CD4-positive, alpha-beta memory T cell (primary cell): ENCODE measurements around the gene JSRP1. TPM values are rescaled to one million over a fixed set of nuclear protein-coding genes. Genes with fewer than 3 reads are reported as not detected.

Experiments
- CTCF ChIA-PET: fragments of 350-600 bp; sonication (Branson Sonifier 250); formaldehyde crosslinking; loops from one replicate; lab custom pipeline; 2021; ENCODE audit warnings: inconsistent platforms; ENCODE audit not compliant: partially characterized antibody; lab: Charles Lee
- POLR2A ChIA-PET: fragments of 350-600 bp; sonication (Branson Sonifier 250); formaldehyde crosslinking; loops from one replicate; lab custom pipeline; 2021; ENCODE audit not compliant: partially characterized antibody; lab: Charles Lee
- DNase-seq, 5 donors: peaks; one replicate each; pipeline versions ENCODE4 v3.0.0 to v3.0.0-alpha.2; 2020 to 2022; ENCODE audit warnings: mixed read lengths in 1 of 5
- H3K27ac ChIP-seq: one replicate; pipeline ENCODE4 v1.7.0; 2013; ENCODE audit warnings: low read depth, low read length
- H3K27me3 ChIP-seq: 2 replicates; pipeline ENCODE4 v1.7.0; 2013; ENCODE audit warnings: mild to moderate bottlenecking, low read length, moderate library complexity; ENCODE audit not compliant: insufficient read depth
- H3K36me3 ChIP-seq: 2 replicates; pipeline ENCODE4 v1.7.0; 2013; ENCODE audit warnings: mild to moderate bottlenecking, low read length, moderate library complexity; ENCODE audit not compliant: insufficient read depth
- H3K4me1 ChIP-seq: 2 replicates; pipeline ENCODE4 v1.7.0; 2013; ENCODE audit warnings: mild to moderate bottlenecking, low read length, moderate library complexity; ENCODE audit not compliant: insufficient read depth
- H3K4me3 ChIP-seq, 2 donors: one replicate each; pipeline ENCODE4 v1.7.0; 2013; ENCODE audit warnings: low read length in 2 of 2, mild to moderate bottlenecking in 1 of 2
- H3K9me3 ChIP-seq, 2 donors: one replicate each; pipeline ENCODE4 v1.7.0; 2013; ENCODE audit warnings: low read length in 2 of 2, control low read depth in 1 of 2; ENCODE audit not compliant: control insufficient read depth in 1 of 2
- H3K27ac Mint-ChIP-seq, 7 donors: one replicate each; pipeline ENCODE4 v1.8.0; 2020 to 2021; ENCODE audit warnings: mixed read lengths in 7 of 7, mild to moderate bottlenecking in 6 of 7, inconsistent platforms in 3 of 7, moderate library complexity in 3 of 7
- H3K27me3 Mint-ChIP-seq, 2 donors: one replicate each; pipeline ENCODE4 v1.8.0; 2020 to 2021; ENCODE audit warnings: mixed read lengths in 2 of 2
- H3K36me3 Mint-ChIP-seq, 2 donors: one replicate each; pipeline ENCODE4 v1.8.0; 2020 to 2021; ENCODE audit warnings: mixed read lengths in 2 of 2, inconsistent platforms in 1 of 2, mild to moderate bottlenecking in 1 of 2
- H3K4me1 Mint-ChIP-seq, 4 donors: one replicate each; pipeline ENCODE4 v1.8.0; 2020 to 2021; ENCODE audit warnings: mixed read lengths in 4 of 4, mild to moderate bottlenecking in 1 of 4
- H3K4me3 Mint-ChIP-seq, 8 donors: one replicate each; pipeline ENCODE4 v1.8.0; 2020 to 2021; ENCODE audit warnings: mixed read lengths in 8 of 8, mild to moderate bottlenecking in 7 of 8, moderate library complexity in 6 of 8, inconsistent platforms in 3 of 8
- H3K9me3 Mint-ChIP-seq, 8 donors: one replicate each; pipeline ENCODE4 v1.8.0; 2020 to 2021; ENCODE audit warnings: mixed read lengths in 8 of 8, mild to moderate bottlenecking in 5 of 8, inconsistent platforms in 3 of 8, moderate library complexity in 1 of 8
- intact Hi-C: fragments of 100-400 bp; cut with micrococcal nuclease; formaldehyde crosslinking; loops from one replicate; pipeline ENCODE4 v1.15.1; 2023
- polyA plus RNA-seq, 2 donors: library from polyadenylated mRNA; unstranded; fragments of 300-500 nt; fragmentation: Illumina TruSeq; gene quantifications; one replicate each; pipeline ENCODE4 v1.2.3, GENCODE V29; 2021
- total RNA-seq, 2 experiments: library from RNA; stranded (reverse); gene quantifications; one replicate each; pipeline ENCODE4 v1.2.3, GENCODE V29; 2021

The JSRP1 gene
- total and polyA plus RNA-seq, 4 experiments from 2014 or later = 1.1 to 1.7 (median 1.4) TPM

- Histone ChIP-seq H3K9me3 (no peaks in the 10 kb centered on the region), H3K4me1 (peaks cover 7% of the 10 kb centered on the region), H3K36me3 (peaks cover 20% of the 10 kb centered on the region), H3K27me3 (no peaks in the 10 kb centered on the region), H3K27ac (no peak overlapping the region), H3K4me3 (no peak overlapping the region)
- no peak for DNase-seq
- CTCF ChIA-PET = no interaction called here
- peak overlapping the region in 2 of 7 donors; percentile 55 to 81 for H3K27ac Mint-ChIP-seq
- peaks cover 7 to 40% of the 10 kb centered on the region in 2 donors for H3K36me3 Mint-ChIP-seq
- intact Hi-C loops = no loop called here
- H3K27me3 Mint-ChIP-seq = no peaks in the 10 kb centered on the region
- no peak overlapping the region for H3K4me3 Mint-ChIP-seq
- POLR2A ChIA-PET = interaction anchor here (0.6 kb wide), 1 partner anchor 194 kb away, joined by 5 read pairs; no protein-coding TSS in a partner anchor
- no peaks in the 10 kb centered on the region for H3K9me3 Mint-ChIP-seq
- peaks cover 2 to 11% (median 3%) of the 10 kb centered on the region in 4 donors for H3K4me1 Mint-ChIP-seq
Measured at GRCh38 chr19:2229103-2230032, 26.8 kb downstream of the JSRP1 start.

- H3K9me3 Mint-ChIP-seq = no peaks in the 10 kb centered on the region
- H3K4me1 ChIP-seq = no peaks in the 10 kb centered on the region
- peak overlapping the region in 1 of 7 donors; percentile 81 for H3K27ac Mint-ChIP-seq
- peaks cover 0 to 8% (median 3%) of the 10 kb centered on the region in 4 donors for H3K4me1 Mint-ChIP-seq
- H3K9me3 ChIP-seq = no peaks in the 10 kb centered on the region
- H3K4me3 ChIP-seq = no peak overlapping the region
- H3K36me3 Mint-ChIP-seq = peaks cover 13 to 46% of the 10 kb centered on the region in 2 donors
- no peaks in the 10 kb centered on the region for H3K27me3 Mint-ChIP-seq
- POLR2A ChIA-PET = no interaction called here
- no peak overlapping the region for H3K4me3 Mint-ChIP-seq
- CTCF ChIA-PET = interaction anchor here (1.0 kb wide), 1 partner anchor 11 kb away, joined by 3 read pairs; no protein-coding TSS in a partner anchor
- peaks cover 24% of the 10 kb centered on the region for H3K36me3 ChIP-seq
- intact Hi-C loops = no loop called here
- H3K27me3 ChIP-seq = no peaks in the 10 kb centered on the region
- no peak for DNase-seq
- H3K27ac ChIP-seq = no peak overlapping the region
Measured at GRCh38 chr19:2228157-2229030, 27.8 kb downstream of the JSRP1 start.

DNA sequence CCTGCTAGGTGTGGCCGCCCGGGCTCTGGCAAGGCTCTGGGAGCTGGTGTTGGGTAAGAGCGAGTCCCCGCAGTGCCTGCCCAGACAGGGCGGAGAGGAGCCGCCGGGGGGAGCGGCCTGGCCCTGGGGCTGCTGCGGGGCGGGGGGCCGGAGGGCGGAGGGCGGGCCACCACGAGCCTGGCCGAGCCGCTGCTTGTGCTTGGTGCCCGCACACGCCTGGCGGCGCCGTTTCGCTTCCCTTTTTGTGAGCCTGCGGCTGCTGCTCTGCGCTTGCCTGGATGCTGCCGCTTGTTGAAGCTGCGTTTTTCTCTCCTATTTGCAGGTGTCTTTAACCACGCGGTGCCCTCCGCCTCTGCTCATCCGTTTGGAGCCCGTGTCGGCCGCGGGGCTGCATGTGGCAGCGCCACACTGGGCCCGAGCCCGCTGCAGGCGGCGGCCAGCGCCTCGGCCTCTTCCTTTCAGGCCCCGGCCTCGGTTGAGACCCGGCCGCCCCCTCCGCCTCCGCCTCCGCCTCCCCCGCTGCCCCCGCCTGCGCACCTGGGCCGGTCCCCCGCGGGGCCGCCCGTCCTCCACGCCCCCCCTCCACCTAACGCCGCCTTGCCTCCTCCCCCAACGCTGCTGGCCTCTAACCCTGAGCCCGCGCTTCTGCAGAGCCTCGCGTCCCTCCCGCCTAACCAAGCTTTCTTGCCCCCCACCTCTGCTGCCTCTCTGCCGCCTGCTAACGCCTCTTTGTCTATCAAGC, 28.6 kb downstream of the JSRP1 start:
- H3K4me1 Mint-ChIP-seq = peaks cover 0 to 8% (median 3%) of the 10 kb centered on the region in 4 donors
- Histone ChIP-seq H3K27me3 (no peaks in the 10 kb centered on the region), H3K27ac (no peak overlapping the region), H3K4me1 (no peaks in the 10 kb centered on the region), H3K4me3 (no peak overlapping the region), H3K9me3 (no peaks in the 10 kb centered on the region), H3K36me3 (peaks cover 19% of the 10 kb centered on the region)
- H3K9me3 Mint-ChIP-seq = no peaks in the 10 kb centered on the region
- H3K4me3 Mint-ChIP-seq = no peak overlapping the region
- DNase-seq = no peak
- peaks cover 13 to 42% of the 10 kb centered on the region in 2 donors for H3K36me3 Mint-ChIP-seq
- H3K27me3 Mint-ChIP-seq = no peaks in the 10 kb centered on the region
- intact Hi-C loops = no loop called here
- ChIA-PET CTCF (interaction anchor here (1.0 kb wide), 1 partner anchor 12 kb away, joined by 3 read pairs; no protein-coding TSS in a partner anchor), POLR2A (interaction anchor here (0.7 kb wide), 1 partner anchor 36 kb away, joined by 3 read pairs; no protein-coding TSS in a partner anchor)
- H3K27ac Mint-ChIP-seq = no peak overlapping the region

DNA sequence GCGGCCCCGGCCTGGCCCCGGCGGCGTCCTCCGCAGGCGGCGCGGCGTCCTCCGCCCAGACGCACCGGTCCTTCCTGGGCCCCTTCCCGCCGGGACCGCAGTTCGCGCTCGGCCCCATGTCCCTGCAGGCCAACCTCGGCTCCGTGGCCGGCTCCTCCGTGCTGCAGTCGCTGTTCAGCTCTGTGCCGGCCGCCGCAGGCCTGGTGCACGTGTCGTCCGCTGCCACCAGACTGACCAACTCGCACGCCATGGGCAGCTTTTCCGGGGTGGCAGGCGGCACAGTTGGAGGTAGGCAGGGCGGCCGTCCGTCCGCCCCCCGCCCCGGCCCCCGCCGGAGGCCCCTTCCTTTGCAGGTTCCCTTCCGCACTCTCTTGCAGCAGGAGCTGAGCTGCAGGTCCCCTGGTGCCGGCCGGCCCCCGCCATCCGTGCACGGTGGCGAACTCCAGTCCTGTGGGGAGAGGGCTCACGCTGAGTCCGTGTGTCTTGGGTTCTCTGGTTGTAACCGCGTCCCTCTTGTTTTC, 29.3 kb downstream of the JSRP1 start:
- Mint-ChIP-seq H3K27ac (no peak overlapping the region), H3K36me3 (peaks cover 13 to 42% of the 10 kb centered on the region in 2 donors), H3K27me3 (no peaks in the 10 kb centered on the region), H3K4me1 (peaks cover 0 to 8% (median 3%) of the 10 kb centered on the region in 4 donors), H3K4me3 (no peak overlapping the region), H3K9me3 (no peaks in the 10 kb centered on the region)
- intact Hi-C loops = no loop called here
- no peak for DNase-seq
- Histone ChIP-seq H3K27ac (no peak overlapping the region), H3K36me3 (peaks cover 19% of the 10 kb centered on the region), H3K4me1 (no peaks in the 10 kb centered on the region), H3K4me3 (no peak overlapping the region), H3K27me3 (no peaks in the 10 kb centered on the region), H3K9me3 (no peaks in the 10 kb centered on the region)
- CTCF ChIA-PET = interaction anchor here (1.0 kb wide), 1 partner anchor 12 kb away, joined by 3 read pairs; no protein-coding TSS in a partner anchor
- POLR2A ChIA-PET = interaction anchor here (0.7 kb wide), 1 partner anchor 37 kb away, joined by 3 read pairs; no protein-coding TSS in a partner anchor

DNA sequence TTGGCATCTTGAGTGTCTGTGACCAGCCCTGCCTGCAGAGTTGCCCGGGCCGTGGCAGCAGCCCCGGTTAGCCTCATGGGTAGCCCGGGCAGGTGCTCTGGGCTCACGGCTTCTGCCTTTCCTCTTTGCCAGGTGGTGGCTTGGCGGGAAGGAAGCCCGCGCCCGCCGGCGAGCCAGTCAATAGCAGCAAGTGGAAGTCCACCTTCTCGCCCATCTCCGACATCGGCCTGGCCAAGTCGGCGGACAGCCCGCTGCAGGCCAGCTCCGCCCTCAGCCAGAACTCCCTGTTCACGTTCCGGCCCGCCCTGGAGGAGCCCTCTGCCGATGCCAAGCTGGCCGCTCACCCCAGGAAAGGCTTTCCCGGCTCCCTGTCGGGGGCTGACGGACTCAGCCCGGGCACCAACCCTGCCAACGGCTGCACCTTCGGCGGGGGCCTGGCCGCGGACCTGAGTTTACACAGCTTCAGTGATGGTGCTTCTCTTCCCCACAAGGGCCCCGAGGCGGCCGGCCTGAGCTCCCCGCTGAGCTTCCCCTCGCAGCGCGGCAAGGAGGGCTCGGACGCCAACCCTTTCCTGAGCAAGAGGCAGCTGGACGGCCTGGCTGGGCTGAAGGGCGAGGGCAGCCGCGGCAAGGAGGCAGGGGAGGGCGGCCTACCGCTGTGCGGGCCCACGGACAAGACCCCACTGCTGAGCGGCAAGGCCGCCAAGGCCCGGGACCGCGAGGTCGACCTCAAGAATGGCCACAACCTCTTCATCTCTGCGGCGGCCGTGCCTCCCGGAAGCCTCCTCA, 30.0 kb downstream of the JSRP1 start:
- Mint-ChIP-seq H3K4me1 (peaks cover 0 to 8% (median 3%) of the 10 kb centered on the region in 4 donors), H3K4me3 (no peak overlapping the region), H3K27ac (peak overlapping the region in 1 of 7 donors; percentile 66), H3K36me3 (peaks cover 13 to 40% of the 10 kb centered on the region in 2 donors), H3K9me3 (no peaks in the 10 kb centered on the region), H3K27me3 (no peaks in the 10 kb centered on the region)
- Histone ChIP-seq H3K27ac (no peak overlapping the region), H3K4me1 (no peaks in the 10 kb centered on the region), H3K4me3 (no peak overlapping the region), H3K27me3 (no peaks in the 10 kb centered on the region), H3K36me3 (peaks cover 22% of the 10 kb centered on the region), H3K9me3 (no peaks in the 10 kb centered on the region)
- CTCF ChIA-PET = no interaction called here
- intact Hi-C loops = no loop called here
- POLR2A ChIA-PET = no interaction called here
- DNase-seq = no peak
